ENCODE measurements around the gene ENTREP3.

DNA sequence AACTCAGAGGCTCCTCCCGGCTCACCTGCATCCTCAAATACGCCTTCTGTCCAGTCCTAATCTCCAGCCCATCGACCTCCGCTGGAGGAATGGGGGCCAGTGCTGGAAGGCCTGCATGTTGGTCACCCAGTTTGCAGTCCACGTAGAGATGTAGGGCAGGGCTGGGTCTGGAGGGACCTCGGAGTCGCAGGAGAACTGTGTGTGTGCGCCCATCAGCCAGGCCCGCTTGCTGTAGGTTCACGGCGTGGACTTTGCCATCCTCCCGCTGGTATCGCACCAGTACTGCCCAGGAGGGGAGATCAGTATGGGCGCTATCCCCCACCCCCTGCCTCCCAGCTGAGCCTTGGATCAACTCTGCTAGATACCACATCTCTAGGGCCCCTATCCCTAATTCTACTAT is 50.2 kb downstream of the ENTREP3 start:
- TF ChIP-seq, protein P1, sequence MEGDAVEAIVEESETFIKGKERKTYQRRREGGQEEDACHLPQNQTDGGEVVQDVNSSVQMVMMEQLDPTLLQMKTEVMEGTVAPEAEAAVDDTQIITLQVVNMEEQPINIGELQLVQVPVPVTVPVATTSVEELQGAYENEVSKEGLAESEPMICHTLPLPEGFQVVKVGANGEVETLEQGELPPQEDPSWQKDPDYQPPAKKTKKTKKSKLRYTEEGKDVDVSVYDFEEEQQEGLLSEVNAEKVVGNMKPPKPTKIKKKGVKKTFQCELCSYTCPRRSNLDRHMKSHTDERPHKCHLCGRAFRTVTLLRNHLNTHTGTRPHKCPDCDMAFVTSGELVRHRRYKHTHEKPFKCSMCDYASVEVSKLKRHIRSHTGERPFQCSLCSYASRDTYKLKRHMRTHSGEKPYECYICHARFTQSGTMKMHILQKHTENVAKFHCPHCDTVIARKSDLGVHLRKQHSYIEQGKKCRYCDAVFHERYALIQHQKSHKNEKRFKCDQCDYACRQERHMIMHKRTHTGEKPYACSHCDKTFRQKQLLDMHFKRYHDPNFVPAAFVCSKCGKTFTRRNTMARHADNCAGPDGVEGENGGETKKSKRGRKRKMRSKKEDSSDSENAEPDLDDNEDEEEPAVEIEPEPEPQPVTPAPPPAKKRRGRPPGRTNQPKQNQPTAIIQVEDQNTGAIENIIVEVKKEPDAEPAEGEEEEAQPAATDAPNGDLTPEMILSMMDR (IDR thresholded peaks at IDR 0.05) = no peak
- TF ChIP-seq EP300 (IDR thresholded peaks at IDR 0.05) = no peak

Measured in ovary (tissue), 3 donors.